Measurements from ENCODE around the gene HSPA8.

Gene HSPA8

GRCh38 chr11:123056835-123057491, 5.0 kb downstream of the HSPA8 start:
- no peak for TF ChIP-seq CTCF (conservative IDR thresholded peaks at IDR 0.05; ENCODE audit: control insufficient read depth, insufficient read depth, low read depth, low read length)
- no peak overlapping the region for H3K4me3 ChIP-seq (ENCODE audit: control insufficient read depth, low read depth, low read length)
- no peak for DNase-seq (ENCODE audit: low read depth)

DNA sequence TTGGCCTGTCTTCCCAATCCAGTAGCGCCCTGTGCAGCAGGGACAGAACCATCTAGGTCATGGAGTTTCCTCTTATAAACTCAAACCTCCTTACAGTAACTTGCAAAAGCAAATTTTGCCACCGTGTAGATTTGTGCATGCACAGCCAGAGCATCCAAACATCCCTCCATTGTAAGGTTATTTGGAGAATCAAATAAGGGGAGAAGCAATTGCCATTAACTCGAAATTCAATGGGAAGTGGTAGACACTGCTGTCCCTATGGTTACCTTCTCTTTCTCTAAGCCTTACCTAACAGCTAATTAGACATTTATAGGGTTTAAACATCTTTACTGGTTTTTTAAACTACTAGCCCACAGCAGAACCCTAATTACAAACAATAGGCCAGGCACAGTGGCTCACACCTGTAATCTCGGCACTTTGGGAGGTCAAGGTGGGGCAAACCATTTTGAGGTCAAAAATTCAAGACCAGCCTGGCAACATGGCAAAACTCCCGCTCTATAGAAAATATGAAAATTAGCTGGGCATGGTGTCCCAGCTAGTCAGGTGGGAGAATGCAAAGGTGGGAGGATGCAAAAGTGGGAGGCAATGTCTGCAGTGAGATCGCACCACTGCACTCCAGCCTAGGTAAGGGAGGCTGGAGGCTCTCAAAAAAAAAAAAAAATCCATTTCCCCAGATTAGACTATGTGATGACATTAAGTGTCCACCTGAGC, 6.6 kb downstream of the HSPA8 start:
- no peak for DNase-seq (ENCODE audit: low read depth)
- no peak for TF ChIP-seq CTCF (conservative IDR thresholded peaks at IDR 0.05; ENCODE audit: control insufficient read depth, insufficient read depth, low read depth, low read length)
- H3K4me3 ChIP-seq (ENCODE audit: control insufficient read depth, low read depth, low read length): no peak overlapping the region

- TF ChIP-seq CTCF (conservative IDR thresholded peaks at IDR 0.05; ENCODE audit: control insufficient read depth, insufficient read depth, low read depth, low read length): peak; percentile 69
- DNase-seq (ENCODE audit: low read depth): peak; percentile 78
- no peak overlapping the region for H3K4me3 ChIP-seq (ENCODE audit: control insufficient read depth, low read depth, low read length)
These were observed 7.5 kb downstream of the HSPA8 start for GRCh38 chr11:123054301-123055065.

DNA sequence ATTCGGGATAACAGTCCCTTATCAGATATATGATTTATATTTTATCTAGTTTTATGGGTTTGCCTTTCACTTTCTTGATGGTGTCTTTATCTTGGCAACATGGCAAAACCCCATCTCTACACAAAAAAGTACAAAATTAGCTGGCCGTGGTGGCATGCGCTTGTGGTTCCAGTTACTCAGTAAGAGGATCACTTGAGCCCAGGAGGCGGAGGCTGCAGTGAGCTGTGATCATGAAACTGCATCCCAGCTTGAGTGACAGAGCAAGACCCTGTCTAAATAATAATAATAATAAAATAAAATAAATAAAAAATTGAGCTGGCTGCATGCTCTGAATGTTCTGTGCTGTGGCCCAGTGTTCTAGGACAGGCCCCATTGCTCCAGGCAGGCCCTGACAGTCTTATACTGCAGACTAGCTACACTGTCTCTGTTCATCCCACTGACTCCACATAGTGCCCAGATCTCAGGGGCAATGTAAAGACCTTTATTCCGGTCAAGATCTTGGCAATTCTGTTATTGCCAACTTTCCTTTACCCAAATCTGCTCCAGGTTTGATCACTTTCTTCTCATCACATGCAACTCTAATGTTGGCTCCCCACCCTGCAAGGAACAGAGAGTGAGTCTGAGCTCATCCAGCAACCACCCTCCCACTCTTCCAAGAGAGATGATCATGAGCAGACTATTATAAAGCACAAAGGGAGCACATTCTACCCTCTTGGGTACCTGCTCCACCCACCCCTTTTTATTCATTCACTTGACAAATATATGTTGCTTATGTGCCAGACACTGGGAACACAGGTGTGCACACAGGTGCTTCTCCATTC, 8.8 kb downstream of the HSPA8 start:
- H3K4me3 ChIP-seq (ENCODE audit: control insufficient read depth, low read depth, low read length): no peak overlapping the region
- no peak for TF ChIP-seq CTCF (conservative IDR thresholded peaks at IDR 0.05; ENCODE audit: control insufficient read depth, insufficient read depth, low read depth, low read length)
- DNase-seq (ENCODE audit: low read depth): no peak

- no peak overlapping the region for H3K4me3 ChIP-seq (ENCODE audit: control insufficient read depth, low read depth, low read length)
- DNase-seq (ENCODE audit: low read depth): no peak
- TF ChIP-seq CTCF (conservative IDR thresholded peaks at IDR 0.05; ENCODE audit: control insufficient read depth, insufficient read depth, low read depth, low read length): no peak
These were observed 10.3 kb downstream of the HSPA8 start for GRCh38 chr11:123051634-123052033.

- DNase-seq (ENCODE audit: low read depth): no peak
- no peak overlapping the region for H3K4me3 ChIP-seq (ENCODE audit: control insufficient read depth, low read depth, low read length)
- no peak for TF ChIP-seq CTCF (conservative IDR thresholded peaks at IDR 0.05; ENCODE audit: control insufficient read depth, insufficient read depth, low read depth, low read length)
These were observed 10.8 kb downstream of the HSPA8 start for GRCh38 chr11:123051146-123051545.
